ENCODE results near the gene FGF18. TPM values are rescaled to one million over a fixed set of nuclear protein-coding genes. Genes with fewer than 3 reads are reported as not detected.
"Not testable (repeated sequence)": the region's sequence is repeated elsewhere in the genome, so short reads cannot be mapped to it uniquely, and the experiment has no call there.

FGF18 gene
- polyA plus RNA-seq, 2 donors: 0.06 to 0.18 TPM

DNA sequence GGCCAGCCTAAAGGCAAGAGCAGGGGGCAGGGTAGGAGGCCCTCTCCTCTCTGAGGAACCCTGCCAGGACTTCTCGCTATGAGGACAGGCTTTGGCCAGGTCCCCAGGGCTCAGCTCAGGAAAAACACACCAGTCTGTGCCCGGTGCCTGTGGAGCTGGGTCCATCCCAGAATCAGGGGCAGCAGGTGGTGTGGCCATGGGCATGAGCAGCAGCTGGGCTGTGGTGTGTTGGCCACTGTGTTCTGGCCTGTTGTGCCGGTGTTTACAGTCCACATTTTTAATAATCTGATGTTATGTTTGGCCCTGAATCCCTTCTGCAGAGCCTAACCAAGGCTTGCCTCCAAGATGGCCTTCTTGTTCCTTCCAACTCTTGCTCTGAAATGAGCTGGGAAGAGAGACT lies 77.0 kb downstream of the FGF18 start:
- Histone ChIP-seq H3K27ac (ENCODE audit: low read depth in 2 of 2, low read length in 1 of 2) (no peak overlapping the region), H3K9me3 (ENCODE audit: control insufficient read depth in 2 of 2, insufficient read depth in 1 of 2, low read depth in 1 of 2, low read length in 1 of 2) (no peaks in the 10 kb centered on the region), H3K4me3 (ENCODE audit: low read depth in 1 of 2, low read length in 2 of 2) (no peak overlapping the region), H3K27me3 (ENCODE audit: control insufficient read depth in 1 of 2, insufficient read depth in 2 of 2, low read length in 2 of 2) (no peaks in the 10 kb centered on the region), H3K4me1 (ENCODE audit: control insufficient read depth in 2 of 2, insufficient read depth in 2 of 2, low read length in 1 of 2) (peaks cover 0 to 12% of the 10 kb centered on the region in 2 donors), H3K36me3 (ENCODE audit: control insufficient read depth in 2 of 2, insufficient read depth in 2 of 2, low read length in 1 of 2) (no peaks in the 10 kb centered on the region)
- 66 to 89% methylated on average over 3 of the region's 3 CpGs for WGBS, 2 donors

- not testable (repeated sequence) for H3K27me3 ChIP-seq (ENCODE audit: control insufficient read depth in 1 of 2, insufficient read depth in 2 of 2, low read length in 2 of 2); H3K27ac ChIP-seq (ENCODE audit: low read depth in 2 of 2, low read length in 1 of 2); H3K4me3 ChIP-seq (ENCODE audit: low read depth in 1 of 2, low read length in 2 of 2); H3K9me3 ChIP-seq (ENCODE audit: control insufficient read depth in 2 of 2, insufficient read depth in 1 of 2, low read depth in 1 of 2, low read length in 1 of 2); H3K36me3 ChIP-seq (ENCODE audit: control insufficient read depth in 2 of 2, insufficient read depth in 2 of 2, low read length in 1 of 2)
- H3K4me1 ChIP-seq (ENCODE audit: control insufficient read depth in 2 of 2, insufficient read depth in 2 of 2, low read length in 1 of 2): peaks cover 0 to 12% of the 10 kb centered on the region in 2 donors
- WGBS, 2 donors: 90 to 93% methylated on average over 4 of the region's 4 CpGs
Observed at GRCh38 chr5:171497494-171497893, 78.0 kb downstream of the FGF18 start.

DNA sequence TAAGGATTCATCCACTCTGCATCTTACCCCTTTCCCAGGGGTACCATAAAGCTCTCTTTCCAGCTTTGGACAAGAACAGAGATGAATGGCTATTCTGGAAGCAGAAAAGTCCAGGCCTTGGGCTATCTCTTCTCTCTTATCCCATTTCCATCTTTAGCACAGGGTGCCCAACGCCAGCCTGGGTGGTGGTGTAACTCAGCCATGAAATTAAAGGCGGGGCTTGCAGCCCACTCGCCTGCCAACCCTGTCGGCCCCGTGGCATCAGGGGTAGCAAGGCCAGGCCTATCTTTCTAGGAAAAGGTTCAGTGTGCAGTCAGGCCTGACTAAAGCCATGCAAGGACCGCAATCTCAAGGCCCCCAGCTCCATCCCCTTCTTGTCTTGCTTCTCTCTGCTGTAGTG lies 78.7 kb downstream of the FGF18 start:
- H3K36me3 ChIP-seq (ENCODE audit: control insufficient read depth in 2 of 2, insufficient read depth in 2 of 2, low read length in 1 of 2): no peaks in the 10 kb centered on the region
- 69 to 72% methylated on average over 6 of the region's 6 CpGs for WGBS, 2 donors
- no peaks in the 10 kb centered on the region for H3K27me3 ChIP-seq (ENCODE audit: control insufficient read depth in 1 of 2, insufficient read depth in 2 of 2, low read length in 2 of 2)
- H3K4me3 ChIP-seq (ENCODE audit: low read depth in 1 of 2, low read length in 2 of 2): no peak overlapping the region
- no peak overlapping the region for H3K27ac ChIP-seq (ENCODE audit: low read depth in 2 of 2, low read length in 1 of 2)
- peaks cover 0 to 12% of the 10 kb centered on the region in 2 donors for H3K4me1 ChIP-seq (ENCODE audit: control insufficient read depth in 2 of 2, insufficient read depth in 2 of 2, low read length in 1 of 2)
- no peaks in the 10 kb centered on the region for H3K9me3 ChIP-seq (ENCODE audit: control insufficient read depth in 2 of 2, insufficient read depth in 1 of 2, low read depth in 1 of 2, low read length in 1 of 2)

DNA sequence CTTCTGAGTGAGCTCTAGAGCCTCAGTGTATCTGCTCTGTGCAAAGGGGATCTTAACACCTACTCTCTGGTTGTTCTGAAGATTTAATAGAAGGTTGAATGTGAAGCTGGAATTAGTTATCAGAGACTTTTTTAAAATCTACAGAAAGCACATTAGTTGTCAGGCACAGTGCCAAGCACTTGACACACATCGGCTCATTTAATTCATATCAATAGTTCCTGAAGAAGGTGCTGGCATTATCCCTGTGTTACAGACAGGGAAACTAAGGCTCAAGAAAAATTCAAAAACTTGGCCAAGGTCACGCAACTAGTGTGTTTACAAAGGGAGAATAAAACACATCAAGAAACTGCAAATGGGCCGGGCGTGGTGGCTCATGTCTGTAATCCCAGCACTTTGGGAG lies 80.2 kb downstream of the FGF18 start:
- no peak overlapping the region for H3K4me3 ChIP-seq (ENCODE audit: low read depth in 1 of 2, low read length in 2 of 2)
- no peaks in the 10 kb centered on the region for H3K36me3 ChIP-seq (ENCODE audit: control insufficient read depth in 2 of 2, insufficient read depth in 2 of 2, low read length in 1 of 2)
- H3K4me1 ChIP-seq (ENCODE audit: control insufficient read depth in 2 of 2, insufficient read depth in 2 of 2, low read length in 1 of 2): peaks cover 0 to 4% of the 10 kb centered on the region in 2 donors
- H3K27ac ChIP-seq (ENCODE audit: low read depth in 2 of 2, low read length in 1 of 2): no peak overlapping the region
- H3K9me3 ChIP-seq (ENCODE audit: control insufficient read depth in 2 of 2, insufficient read depth in 1 of 2, low read depth in 1 of 2, low read length in 1 of 2): no peaks in the 10 kb centered on the region
- H3K27me3 ChIP-seq (ENCODE audit: control insufficient read depth in 1 of 2, insufficient read depth in 2 of 2, low read length in 2 of 2): no peaks in the 10 kb centered on the region
- WGBS, 2 donors: 73 to 81% methylated on average over 4 of the region's 4 CpGs

DNA sequence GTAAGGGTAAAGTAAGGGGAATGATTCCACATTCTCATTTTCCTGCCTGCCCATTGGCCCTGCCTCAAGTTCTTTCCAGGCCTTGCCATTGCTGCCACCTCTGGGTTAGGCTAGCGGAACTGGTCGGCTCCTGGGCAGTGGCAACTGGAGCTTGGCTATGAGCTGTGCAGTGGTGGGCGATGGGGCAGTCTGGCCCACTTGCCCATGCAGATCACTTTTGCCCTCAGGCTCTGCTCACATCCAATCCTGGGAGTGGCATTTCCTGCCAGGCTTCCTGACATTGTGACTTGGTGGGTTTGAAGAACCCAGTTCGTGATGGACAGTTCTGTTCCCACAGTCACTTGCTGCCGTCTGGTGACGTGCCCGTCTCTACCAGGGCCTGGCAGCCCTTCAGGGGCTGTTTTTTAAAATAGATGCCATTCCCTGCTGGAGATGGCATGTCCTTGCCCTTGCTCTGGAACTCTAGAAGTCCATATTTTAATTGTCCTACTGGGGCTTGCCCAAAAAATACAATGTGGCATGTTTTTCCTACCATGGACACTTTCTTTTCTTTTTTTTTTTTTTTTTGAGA lies 86.1 kb downstream of the FGF18 start:
- Histone ChIP-seq H3K27me3 (ENCODE audit: control insufficient read depth in 1 of 2, insufficient read depth in 2 of 2, low read length in 2 of 2) (no peaks in the 10 kb centered on the region), H3K4me3 (ENCODE audit: low read depth in 1 of 2, low read length in 2 of 2) (no peak overlapping the region), H3K27ac (ENCODE audit: low read depth in 2 of 2, low read length in 1 of 2) (no peak overlapping the region), H3K4me1 (ENCODE audit: control insufficient read depth in 2 of 2, insufficient read depth in 2 of 2, low read length in 1 of 2) (no peaks in the 10 kb centered on the region), H3K9me3 (ENCODE audit: control insufficient read depth in 2 of 2, insufficient read depth in 1 of 2, low read depth in 1 of 2, low read length in 1 of 2) (peaks cover 0 to 2% of the 10 kb centered on the region in 2 donors), H3K36me3 (ENCODE audit: control insufficient read depth in 2 of 2, insufficient read depth in 2 of 2, low read length in 1 of 2) (no peaks in the 10 kb centered on the region)
- 83 to 86% methylated on average over 7 of the region's 7 CpGs for WGBS, 2 donors

- H3K9me3 ChIP-seq (ENCODE audit: control insufficient read depth in 2 of 2, insufficient read depth in 1 of 2, low read depth in 1 of 2, low read length in 1 of 2): peaks cover 0 to 2% of the 10 kb centered on the region in 2 donors
- H3K27me3 ChIP-seq (ENCODE audit: control insufficient read depth in 1 of 2, insufficient read depth in 2 of 2, low read length in 2 of 2): no peaks in the 10 kb centered on the region
- no peak overlapping the region for H3K27ac ChIP-seq (ENCODE audit: low read depth in 2 of 2, low read length in 1 of 2)
- H3K36me3 ChIP-seq (ENCODE audit: control insufficient read depth in 2 of 2, insufficient read depth in 2 of 2, low read length in 1 of 2): no peaks in the 10 kb centered on the region
- H3K4me1 ChIP-seq (ENCODE audit: control insufficient read depth in 2 of 2, insufficient read depth in 2 of 2, low read length in 1 of 2): no peaks in the 10 kb centered on the region
- 78 to 80% methylated on average over 3 of the region's 3 CpGs for WGBS, 2 donors
- no peak overlapping the region for H3K4me3 ChIP-seq (ENCODE audit: low read depth in 1 of 2, low read length in 2 of 2)
Observed at GRCh38 chr5:171506951-171507350, 87.5 kb downstream of the FGF18 start.

Other genes with a start within 250 kb of the FGF18 start
- gene TLX3, start 110.4 kb upstream of the FGF18 start, polyA plus RNA-seq: not detected
- gene NPM1, start 31.8 kb upstream of the FGF18 start, polyA plus RNA-seq: 1,000 to 10,000 TPM in 1 of 2 donors, 100 to 1,000 TPM in 1; 800 to 2,525 TPM

All from esophagus (tissue), 2 donors.